Hematopoietic multipotent progenitor cell treated with erythropoietin and hydrocortisone succinate and interleukin-3 and kit ligand, for 6 days (in vitro differentiated cells): Measurements from ENCODE around the gene ARHGAP42.
"Not testable (repeated sequence)": the region's sequence is repeated elsewhere in the genome, so short reads cannot be mapped to it uniquely, and the experiment has no call there.

Experiments
- DNase-seq: peaks from one replicate; pipeline ENCODE4 v3.0.0-alpha.2; 2015

Gene ARHGAP42

GRCh38 chr11:100887659-100888058, 200.6 kb downstream of the ARHGAP42 start:
- no peak for DNase-seq

- no peak for DNase-seq
These were observed 201.7 kb downstream of the ARHGAP42 start for GRCh38 chr11:100888836-100889235.

- DNase-seq, result no peak
These were observed 202.7 kb downstream of the ARHGAP42 start for GRCh38 chr11:100889758-100890157.

- no peak for DNase-seq
These were observed 203.7 kb downstream of the ARHGAP42 start for GRCh38 chr11:100890789-100891188.

GRCh38 chr11:100892886-100893285, 205.8 kb downstream of the ARHGAP42 start:
- no peak for DNase-seq

GRCh38 chr11:100895449-100895848, 208.4 kb downstream of the ARHGAP42 start:
- no peak for DNase-seq

GRCh38 chr11:100895976-100896375, 208.9 kb downstream of the ARHGAP42 start:
- not testable (repeated sequence) for DNase-seq

- not testable (repeated sequence) for DNase-seq
These were observed 214.4 kb downstream of the ARHGAP42 start for GRCh38 chr11:100901471-100901870.

- no peak for DNase-seq
These were observed 215.5 kb downstream of the ARHGAP42 start for GRCh38 chr11:100902454-100903141.

GRCh38 chr11:100903284-100903683, 216.2 kb downstream of the ARHGAP42 start:
- no peak for DNase-seq

GRCh38 chr11:100905684-100906083, 218.6 kb downstream of the ARHGAP42 start:
- DNase-seq, result no peak

GRCh38 chr11:100908746-100909145, 221.7 kb downstream of the ARHGAP42 start:
- DNase-seq, result peak; percentile 55

- DNase-seq, result no peak
These were observed 223.7 kb downstream of the ARHGAP42 start for GRCh38 chr11:100910808-100911207.

- DNase-seq, result no peak
These were observed 227.5 kb downstream of the ARHGAP42 start for GRCh38 chr11:100914415-100915110.

- no peak for DNase-seq
These were observed 231.7 kb downstream of the ARHGAP42 start for GRCh38 chr11:100918551-100919500.

- no peak for DNase-seq
These were observed 233.5 kb downstream of the ARHGAP42 start for GRCh38 chr11:100920593-100920992.

- no peak for DNase-seq
These were observed 235.0 kb downstream of the ARHGAP42 start for GRCh38 chr11:100922121-100922520.

- DNase-seq, result no peak
These were observed 236.5 kb downstream of the ARHGAP42 start for GRCh38 chr11:100923555-100923954.

GRCh38 chr11:100925935-100926334, 238.8 kb downstream of the ARHGAP42 start:
- DNase-seq, result peak; percentile 5

GRCh38 chr11:100927579-100927978, 240.5 kb downstream of the ARHGAP42 start:
- peak; percentile 5 for DNase-seq

GRCh38 chr11:100928426-100928825, 241.3 kb downstream of the ARHGAP42 start:
- DNase-seq, result no peak

GRCh38 chr11:100929377-100929776, 242.3 kb downstream of the ARHGAP42 start:
- DNase-seq, result no peak

- DNase-seq, result peak; percentile 75
These were observed 243.2 kb downstream of the ARHGAP42 start for GRCh38 chr11:100930185-100930778.
